ENCODE measurements around the gene CPSF4. TPM values are rescaled to one million over a fixed set of nuclear protein-coding genes. Genes with fewer than 3 reads are reported as not detected.

CPSF4 gene
- total RNA-seq, 2 donors from 2014 or later, result 42.3 to 48.2 TPM

- TF ChIP-seq, protein P1, sequence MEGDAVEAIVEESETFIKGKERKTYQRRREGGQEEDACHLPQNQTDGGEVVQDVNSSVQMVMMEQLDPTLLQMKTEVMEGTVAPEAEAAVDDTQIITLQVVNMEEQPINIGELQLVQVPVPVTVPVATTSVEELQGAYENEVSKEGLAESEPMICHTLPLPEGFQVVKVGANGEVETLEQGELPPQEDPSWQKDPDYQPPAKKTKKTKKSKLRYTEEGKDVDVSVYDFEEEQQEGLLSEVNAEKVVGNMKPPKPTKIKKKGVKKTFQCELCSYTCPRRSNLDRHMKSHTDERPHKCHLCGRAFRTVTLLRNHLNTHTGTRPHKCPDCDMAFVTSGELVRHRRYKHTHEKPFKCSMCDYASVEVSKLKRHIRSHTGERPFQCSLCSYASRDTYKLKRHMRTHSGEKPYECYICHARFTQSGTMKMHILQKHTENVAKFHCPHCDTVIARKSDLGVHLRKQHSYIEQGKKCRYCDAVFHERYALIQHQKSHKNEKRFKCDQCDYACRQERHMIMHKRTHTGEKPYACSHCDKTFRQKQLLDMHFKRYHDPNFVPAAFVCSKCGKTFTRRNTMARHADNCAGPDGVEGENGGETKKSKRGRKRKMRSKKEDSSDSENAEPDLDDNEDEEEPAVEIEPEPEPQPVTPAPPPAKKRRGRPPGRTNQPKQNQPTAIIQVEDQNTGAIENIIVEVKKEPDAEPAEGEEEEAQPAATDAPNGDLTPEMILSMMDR (IDR thresholded peaks at IDR 0.05), result no peak
- DNase-seq (ENCODE audit: low spot score) (no peak), ATAC-seq (ENCODE audit: insufficient number of reproducible peaks, low FRiP score, low read depth) (no peak)
- no peaks in the 10 kb centered on the region for H3K9me3 ChIP-seq
- H3K27ac ChIP-seq, result no peak overlapping the region
- peaks cover 76% of the 10 kb centered on the region for H3K36me3 ChIP-seq
- H3K27me3 ChIP-seq (replicated peaks; ENCODE audit: insufficient read depth), result no peaks in the 10 kb centered on the region
- no peaks in the 10 kb centered on the region for H3K4me1 ChIP-seq (ENCODE audit: control insufficient read depth in 1 of 2, low read depth in 2 of 2)
- no peak overlapping the region for H3K4me3 ChIP-seq
Observed at GRCh38 chr7:99455874-99456273, 17.1 kb downstream of the CPSF4 start.

GRCh38 chr7:99456288-99456687, 17.5 kb downstream of the CPSF4 start:
- Histone ChIP-seq H3K27ac (no peak overlapping the region), H3K4me3 (no peak overlapping the region), H3K4me1 (ENCODE audit: control insufficient read depth in 1 of 2, low read depth in 2 of 2) (no peaks in the 10 kb centered on the region), H3K27me3 (replicated peaks; ENCODE audit: insufficient read depth) (no peaks in the 10 kb centered on the region), H3K36me3 (peaks cover 72% of the 10 kb centered on the region), H3K9me3 (no peaks in the 10 kb centered on the region)
- DNase-seq (ENCODE audit: low spot score), result no peak
- no peak for ATAC-seq (ENCODE audit: insufficient number of reproducible peaks, low FRiP score, low read depth)
- TF ChIP-seq, protein P1 (IDR thresholded peaks at IDR 0.05), result no peak

DNA sequence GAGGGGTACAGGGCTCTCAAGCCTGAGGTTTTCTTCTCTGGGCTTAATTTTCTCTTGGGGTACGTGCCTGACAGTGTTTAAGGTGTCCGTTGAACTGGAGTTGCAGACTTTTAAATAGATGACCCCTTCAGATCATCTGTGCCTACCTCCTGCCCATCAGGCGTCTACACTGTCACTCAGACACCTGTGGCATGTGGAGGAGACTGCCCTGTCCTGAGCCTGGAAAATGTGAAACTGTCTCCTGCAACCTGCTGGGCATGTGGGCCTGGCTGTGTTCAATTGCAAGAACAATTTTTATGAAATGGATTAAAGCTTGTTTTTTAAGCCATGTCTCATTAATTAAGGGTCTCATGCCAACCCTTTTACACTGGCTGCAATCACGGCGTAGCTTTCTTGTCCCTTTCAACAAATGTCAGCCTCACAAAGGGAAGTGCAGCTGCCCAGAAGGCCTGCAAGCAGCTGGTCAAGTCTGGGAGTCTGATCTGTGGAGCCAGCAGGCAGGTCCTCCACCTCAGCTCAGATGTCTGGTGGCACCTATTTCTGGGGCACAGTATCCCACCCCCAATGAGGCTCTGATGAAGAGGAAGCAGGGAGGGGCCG, 18.4 kb downstream of the CPSF4 start:
- Histone ChIP-seq H3K27ac (no peak overlapping the region), H3K36me3 (peaks cover 64% of the 10 kb centered on the region), H3K27me3 (replicated peaks; ENCODE audit: insufficient read depth) (no peaks in the 10 kb centered on the region), H3K9me3 (no peaks in the 10 kb centered on the region), H3K4me1 (ENCODE audit: control insufficient read depth in 1 of 2, low read depth in 2 of 2) (no peaks in the 10 kb centered on the region), H3K4me3 (no peak overlapping the region)
- TF ChIP-seq, protein P1 (IDR thresholded peaks at IDR 0.05), result no peak
- DNase-seq (ENCODE audit: low spot score) (no peak), ATAC-seq (ENCODE audit: insufficient number of reproducible peaks, low FRiP score, low read depth) (no peak)

DNA sequence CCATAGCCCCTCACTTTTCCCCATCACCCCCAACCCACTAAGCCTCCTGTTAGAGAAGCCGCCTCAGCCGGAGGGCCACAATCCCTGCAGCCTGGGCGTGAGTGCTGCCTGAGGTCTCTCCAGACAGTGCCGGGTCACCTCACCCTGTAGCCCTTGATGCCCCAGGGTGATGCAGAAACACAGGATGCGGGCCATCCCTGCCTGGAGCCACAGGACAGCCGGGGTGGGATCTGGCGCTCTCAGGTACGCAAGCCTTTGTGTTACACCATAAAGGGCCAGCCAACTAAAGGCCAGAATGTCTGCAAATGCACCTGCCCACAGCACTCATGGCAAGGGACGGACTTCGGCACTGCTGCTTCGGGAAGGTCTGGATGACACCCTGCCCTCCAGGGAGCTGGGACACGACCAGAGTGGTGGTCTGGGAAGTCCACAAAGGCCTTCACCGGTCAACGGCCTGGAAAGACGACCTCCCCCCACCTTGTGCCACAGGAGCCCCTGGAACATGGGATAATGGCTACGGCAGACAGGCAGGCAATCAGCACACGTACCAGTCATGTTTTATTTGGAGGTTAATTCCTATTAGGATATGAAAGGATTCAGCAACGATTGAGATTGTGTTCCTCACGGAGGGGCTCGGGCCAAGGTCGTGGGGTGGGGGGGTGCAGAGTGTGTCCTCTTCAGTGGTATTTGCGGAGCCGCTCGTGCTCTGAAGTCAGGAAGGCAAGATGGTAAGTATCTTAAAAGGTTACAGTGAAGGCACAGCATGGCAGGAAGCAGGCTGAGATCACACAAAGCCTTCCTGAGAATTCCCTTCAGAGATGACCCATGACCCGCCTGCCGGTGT, 19.1 kb downstream of the CPSF4 start:
- H3K4me1 ChIP-seq (ENCODE audit: control insufficient read depth in 1 of 2, low read depth in 2 of 2), result no peaks in the 10 kb centered on the region
- TF ChIP-seq, protein P1 (IDR thresholded peaks at IDR 0.05), result no peak
- no peak overlapping the region for H3K27ac ChIP-seq
- no peak for DNase-seq (ENCODE audit: low spot score)
- H3K4me3 ChIP-seq, result no peak overlapping the region
- no peak for ATAC-seq (ENCODE audit: insufficient number of reproducible peaks, low FRiP score, low read depth)
- H3K9me3 ChIP-seq, result no peaks in the 10 kb centered on the region
- H3K27me3 ChIP-seq (replicated peaks; ENCODE audit: insufficient read depth), result no peaks in the 10 kb centered on the region
- peaks cover 57% of the 10 kb centered on the region for H3K36me3 ChIP-seq

- peaks cover 49% of the 10 kb centered on the region for H3K36me3 ChIP-seq
- TF ChIP-seq, protein P1 (IDR thresholded peaks at IDR 0.05), result peak; percentile 14
Observed at GRCh38 chr7:99459087-99459486, 20.3 kb downstream of the CPSF4 start.

More at GRCh38 chr7:99459087-99459486, 20.3 kb downstream of the CPSF4 start:
- DNase-seq (ENCODE audit: low spot score) (no peak), ATAC-seq (ENCODE audit: insufficient number of reproducible peaks, low FRiP score, low read depth) (no peak)
- H3K27me3 ChIP-seq (replicated peaks; ENCODE audit: insufficient read depth), result no peaks in the 10 kb centered on the region
- no peaks in the 10 kb centered on the region for H3K9me3 ChIP-seq
- H3K27ac ChIP-seq, result no peak overlapping the region
- H3K4me3 ChIP-seq, result no peak overlapping the region
- peaks cover 0 to 3% of the 10 kb centered on the region in 2 donors for H3K4me1 ChIP-seq (ENCODE audit: control insufficient read depth in 1 of 2, low read depth in 2 of 2)
